GM12878 (cell line): ENCODE measurements around the gene TRIM46. TPM values are rescaled to one million over a fixed set of nuclear protein-coding genes. Genes with fewer than 3 reads are reported as not detected.

Source experiments
- BHLHE40 ChIP-seq, 2 experiments: fragments of 450-650 bp in 1 of 2; IDR thresholded peaks; 2 replicates each; pipeline ENCODE4 v1.6.1; 2011 to 2017; ENCODE audit warnings: low read depth in 2 of 2, borderline replicate concordance in 1 of 2, improper control_type of control experiment in 1 of 2, low read length in 1 of 2, mild to moderate bottlenecking in 1 of 2
- CBFB ChIP-seq: IDR thresholded peaks from 2 replicates; pipeline ENCODE4 v1.6.1; 2016; ENCODE audit warnings: antibody characterized with exemption, low read depth
- CHD4 ChIP-seq: fragments of 200-600 bp; sonication (generic); IDR thresholded peaks from 2 replicates; pipeline ENCODE4 v1.6.1; 2016; ENCODE audit warnings: mild to moderate bottlenecking
- CREM ChIP-seq: IDR thresholded peaks from 2 replicates; pipeline ENCODE4 v1.6.1; 2014; ENCODE audit warnings: antibody characterized with exemption, low read depth
- EED ChIP-seq: sonication (generic); IDR thresholded peaks from 2 replicates; pipeline ENCODE4 v1.6.1; 2016; ENCODE audit warnings: antibody characterized with exemption, low read depth
- ESRRA ChIP-seq: IDR thresholded peaks from 2 replicates; pipeline ENCODE4 v1.6.1; 2012; ENCODE audit warnings: mild to moderate bottlenecking, low read length, improper control_type of control experiment
- HCFC1 ChIP-seq: fragments of 150-350 bp; IDR thresholded peaks from 2 replicates; pipeline ENCODE4 v1.6.1; 2014; ENCODE audit warnings: low read length
- JUND ChIP-seq: IDR thresholded peaks from 2 replicates; pipeline ENCODE4 v1.6.1; 2012; ENCODE audit warnings: low read depth, mild to moderate bottlenecking, low read length, improper control_type of control experiment, moderate library complexity
- LARP7 ChIP-seq: fragments of 450-650 bp; IDR thresholded peaks from 2 replicates; pipeline ENCODE4 v1.6.1; 2017; ENCODE audit warnings: mild to moderate bottlenecking
- MEF2B ChIP-seq: fragments of 450-650 bp; IDR thresholded peaks from 2 replicates; pipeline ENCODE4 v1.6.1; 2018; ENCODE audit warnings: mild to moderate bottlenecking, moderate library complexity; ENCODE audit not compliant: partially characterized antibody, poor library complexity, severe bottlenecking
- MYC ChIP-seq: IDR thresholded peaks from 2 replicates; pipeline ENCODE4 v1.6.1; 2011; ENCODE audit warnings: mild to moderate bottlenecking, low read length, moderate library complexity, inconsistent platforms; ENCODE audit not compliant: insufficient read depth, insufficient replicate concordance, insufficient read length, severe bottlenecking
- NFIC ChIP-seq: IDR thresholded peaks from 2 replicates; pipeline ENCODE4 v1.6.1; 2012; ENCODE audit warnings: low read depth, mild to moderate bottlenecking, inconsistent platforms, low read length, moderate library complexity
- NFXL1 ChIP-seq: fragments of 450-650 bp; IDR thresholded peaks from 2 replicates; pipeline ENCODE4 v1.6.1; 2017; ENCODE audit warnings: antibody characterized with exemption, mild to moderate bottlenecking, borderline replicate concordance
- PAX5 ChIP-seq: IDR thresholded peaks from 2 replicates; pipeline ENCODE4 v1.6.1; 2011; ENCODE audit warnings: low read depth, low read length, borderline replicate concordance
- RUNX3 ChIP-seq: IDR thresholded peaks from 2 replicates; pipeline ENCODE4 v1.6.1; 2012; ENCODE audit warnings: low read length, inconsistent platforms
- SIN3A ChIP-seq: IDR thresholded peaks from 2 replicates; pipeline ENCODE4 v1.6.1; 2012; ENCODE audit warnings: low read depth, low read length, improper control_type of control experiment
- SKIL ChIP-seq: fragments of 450-650 bp; IDR thresholded peaks from 2 replicates; pipeline ENCODE4 v1.6.1; 2017; ENCODE audit warnings: mild to moderate bottlenecking, low read depth, inconsistent platforms; ENCODE audit not compliant: poor library complexity, severe bottlenecking
- SPI1 ChIP-seq: IDR thresholded peaks from 2 replicates; pipeline ENCODE4 v1.6.1; 2011; ENCODE audit warnings: low read depth, mild to moderate bottlenecking, low read length, moderate library complexity, borderline replicate concordance; ENCODE audit not compliant: insufficient read depth
- SREBF2 ChIP-seq: IDR thresholded peaks from 2 replicates; pipeline ENCODE4 v1.6.1; 2012; ENCODE audit warnings: mild to moderate bottlenecking, low read length
- SRF ChIP-seq, 2 experiments: IDR thresholded peaks; 2 replicates each; pipeline ENCODE4 v1.6.1; 2011; ENCODE audit warnings: low read depth in 2 of 2, low read length in 2 of 2, mild to moderate bottlenecking in 1 of 2, moderate library complexity in 1 of 2
- STAT3 ChIP-seq: IDR thresholded peaks from 2 replicates; pipeline ENCODE4 v1.6.1; 2011; ENCODE audit warnings: low read depth, low read length, improper control_type of control experiment
- TCF12 ChIP-seq: IDR thresholded peaks from 2 replicates; pipeline ENCODE4 v1.6.1; 2011; ENCODE audit warnings: low read depth, mild to moderate bottlenecking, low read length
- TCF3 ChIP-seq: IDR thresholded peaks from 2 replicates; pipeline ENCODE4 v1.6.1; 2012; ENCODE audit warnings: low read depth, mild to moderate bottlenecking, low read length, borderline replicate concordance; ENCODE audit not compliant: insufficient read depth
- USF2 ChIP-seq: IDR thresholded peaks from 2 replicates; pipeline ENCODE4 v1.6.1; 2011; ENCODE audit warnings: low read depth, low read length, improper control_type of control experiment, borderline replicate concordance
- WRNIP1 ChIP-seq: IDR thresholded peaks from 2 replicates; pipeline ENCODE4 v1.6.1; 2011; ENCODE audit warnings: low read depth, low read length, improper control_type of control experiment, borderline replicate concordance
- YBX1 ChIP-seq: fragments of 450-650 bp; IDR thresholded peaks from 2 replicates; pipeline ENCODE4 v1.6.1; 2016; ENCODE audit warnings: antibody characterized with exemption
- polyA plus RNA-seq, 11 experiments: library from polyadenylated mRNA; depleted of rRNA in 4 of 11; unstranded in 6 of 11; stranded (reverse) in 5 of 11; fragments of >200 nt; fragmentation: Nextera tagmentation in 4 of 11; fragmentation: Illumina TruSeq in 1 of 11; extraction: Ambion mirVana in 4 of 11; extraction: Trizol in 1 of 11; gene quantifications; 1 replicate in 1 of 11; 2 replicates in 10 of 11; pipeline versions ENCODE4 v1.2.1 to v1.2.3, GENCODE V29; 2011 to 2016; ENCODE audit warnings: inconsistent platforms in 2 of 11, missing spikeins in 2 of 11, low read depth in 1 of 11
- total RNA-seq, 4 experiments: library from RNA; depleted of rRNA in 3 of 4; stranded (reverse); fragments of >200 nt in 3 of 4; fragmentation: Illumina TruSeq in 1 of 4; extraction: Trizol in 1 of 4; gene quantifications; 2 replicates each; pipeline versions ENCODE4 v1.2.1 to v1.2.3, GENCODE V29; 2013 to 2021
- TF ChIP-seq, protein P1 (sequence below): fragments of 450-650 bp; IDR thresholded peaks from 2 replicates; pipeline ENCODE4 v1.6.1; 2017; ENCODE audit warnings: low read depth, mild to moderate bottlenecking, moderate library complexity

Gene TRIM46
- total and polyA plus RNA-seq, 10 of the 15 experiments (the other 5 are each of a cell fraction or from before 2014, with no cell fraction given), result 0.08 to 3.1 (median 0.97) TPM

DNA sequence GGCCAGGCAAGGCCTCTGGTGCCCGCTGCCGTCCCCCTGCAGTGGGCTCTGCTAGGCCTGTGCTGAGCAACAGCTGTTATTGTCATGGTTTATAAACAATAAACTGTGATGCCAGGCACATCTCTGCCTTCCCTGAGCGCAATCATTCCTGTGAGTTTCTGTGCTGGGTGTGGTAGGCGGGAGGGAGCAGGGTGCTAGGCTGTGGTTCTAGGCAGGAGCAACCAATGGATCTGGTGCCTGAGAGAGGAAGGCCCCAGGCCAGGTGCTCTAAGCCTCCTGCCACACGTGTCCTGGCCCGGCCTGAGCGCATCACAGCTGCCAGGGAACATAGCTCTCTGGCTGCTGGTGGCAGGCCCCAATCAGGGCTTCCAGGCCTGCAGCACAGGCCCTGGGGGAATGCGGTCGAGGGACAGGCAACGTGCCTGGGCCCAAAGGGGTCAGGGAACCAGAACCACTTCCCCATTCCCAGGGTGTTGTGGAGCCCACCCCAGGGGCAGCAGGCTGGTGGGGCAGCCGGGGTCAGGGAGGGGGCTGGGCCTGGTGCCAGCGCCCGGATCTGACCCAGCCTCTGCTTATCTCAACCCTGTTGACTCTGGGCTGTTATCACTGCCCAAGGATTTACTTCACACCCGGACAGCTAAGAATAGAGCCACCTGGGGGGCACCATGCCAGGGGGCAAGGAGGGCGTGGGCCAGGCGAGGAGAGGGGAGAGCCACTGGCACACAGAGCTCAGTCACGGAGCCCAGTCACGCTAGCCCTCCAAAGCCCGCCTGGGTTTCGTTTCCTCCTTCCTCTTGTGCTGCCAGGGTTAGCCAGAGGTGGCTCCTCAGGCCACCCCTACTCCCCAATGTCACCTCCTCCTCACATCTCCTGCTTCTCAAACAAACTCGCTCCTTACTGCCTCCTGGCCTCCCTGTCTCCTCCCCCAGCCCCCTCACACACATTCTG lies 11.5 kb downstream of the TRIM46 start (continued):
- TF ChIP-seq CBFB (no peak), SKIL (no peak), TCF12 (0 out of 2 replicates have a peak, but pooled peaks have one; percentile 47), NFXL1 (no peak), HCFC1 (0 out of 2 replicates have a peak, but pooled peaks have one; percentile 15), SIN3A (no peak), EED (peak; percentile 65; the same call in 1 of the 2 replicates), SPI1 (peak; percentile 81), ESRRA (no peak), USF2 (no peak), PAX5 (peak; percentile 93), LARP7 (peak; percentile 36; the same call in 1 of the 2 replicates), CREM (no peak), MEF2B (peak; percentile 60), SRF (IDR thresholded peaks at IDR 0.05; ENCODE audit: low read depth in 2 of 2, low read length in 2 of 2) (no peak), WRNIP1 (no peak), YBX1 (no peak), STAT3 (no peak), TCF3 (no peak), RUNX3 (no peak; the same call in 1 of the 2 replicates), JUND (no peak), BHLHE40 (IDR thresholded peaks at IDR 0.05; ENCODE audit: borderline replicate concordance in 1 of 2, low read depth in 2 of 2, low read length in 1 of 2) (peak; percentile 59 to 82; a peak in 3 of 4 replicates), NFIC (no peak), MYC (no peak), CHD4 (no peak), SREBF2 (no peak)
- TF ChIP-seq, protein P1, sequence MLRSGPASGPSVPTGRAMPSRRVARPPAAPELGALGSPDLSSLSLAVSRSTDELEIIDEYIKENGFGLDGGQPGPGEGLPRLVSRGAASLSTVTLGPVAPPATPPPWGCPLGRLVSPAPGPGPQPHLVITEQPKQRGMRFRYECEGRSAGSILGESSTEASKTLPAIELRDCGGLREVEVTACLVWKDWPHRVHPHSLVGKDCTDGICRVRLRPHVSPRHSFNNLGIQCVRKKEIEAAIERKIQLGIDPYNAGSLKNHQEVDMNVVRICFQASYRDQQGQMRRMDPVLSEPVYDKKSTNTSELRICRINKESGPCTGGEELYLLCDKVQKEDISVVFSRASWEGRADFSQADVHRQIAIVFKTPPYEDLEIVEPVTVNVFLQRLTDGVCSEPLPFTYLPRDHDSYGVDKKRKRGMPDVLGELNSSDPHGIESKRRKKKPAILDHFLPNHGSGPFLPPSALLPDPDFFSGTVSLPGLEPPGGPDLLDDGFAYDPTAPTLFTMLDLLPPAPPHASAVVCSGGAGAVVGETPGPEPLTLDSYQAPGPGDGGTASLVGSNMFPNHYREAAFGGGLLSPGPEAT, result no peak; the same call in 1 of the 2 replicates
